AG09309 (cell line): ENCODE results near the gene RPRD1A.

ENCODE experiments used
- DNase-seq: peaks from one replicate; pipeline ENCODE4 v3.0.0-alpha.2; 2010; ENCODE audit warnings: low read depth
- H3K4me3 ChIP-seq: 2 replicates; pipeline ENCODE4 v1.5.1; 2011; ENCODE audit warnings: mild to moderate bottlenecking, low read depth, low read length, moderate library complexity; ENCODE audit not compliant: control insufficient read depth
- TF ChIP-seq, protein P1 (sequence below): IDR thresholded peaks from 2 replicates; pipeline ENCODE4 v1.5.1; 2011; ENCODE audit warnings: mild to moderate bottlenecking, low read depth, low read length, inconsistent platforms; ENCODE audit not compliant: insufficient read depth, control insufficient read depth; ENCODE audit errors: missing control alignments

Gene RPRD1A

DNA sequence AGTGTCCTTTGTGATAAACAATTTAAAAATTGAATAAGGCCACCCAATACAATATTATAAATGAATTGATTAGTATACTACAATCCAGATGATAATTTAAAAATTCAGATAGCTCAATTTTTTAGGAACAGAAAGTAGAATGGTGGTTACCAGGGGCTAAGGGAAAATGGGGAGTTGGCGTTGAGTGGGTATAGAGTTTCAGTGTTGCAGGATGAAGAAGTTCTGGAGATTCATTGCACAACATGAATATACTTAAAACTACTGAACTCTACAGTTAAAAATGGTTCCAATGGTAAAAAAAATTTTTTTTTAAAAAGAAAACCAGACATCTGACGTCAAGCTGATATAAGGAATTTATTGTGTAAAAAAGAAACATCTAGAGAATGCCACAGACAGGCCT is 40.8 kb upstream of the RPRD1A start:
- TF ChIP-seq, protein P1, sequence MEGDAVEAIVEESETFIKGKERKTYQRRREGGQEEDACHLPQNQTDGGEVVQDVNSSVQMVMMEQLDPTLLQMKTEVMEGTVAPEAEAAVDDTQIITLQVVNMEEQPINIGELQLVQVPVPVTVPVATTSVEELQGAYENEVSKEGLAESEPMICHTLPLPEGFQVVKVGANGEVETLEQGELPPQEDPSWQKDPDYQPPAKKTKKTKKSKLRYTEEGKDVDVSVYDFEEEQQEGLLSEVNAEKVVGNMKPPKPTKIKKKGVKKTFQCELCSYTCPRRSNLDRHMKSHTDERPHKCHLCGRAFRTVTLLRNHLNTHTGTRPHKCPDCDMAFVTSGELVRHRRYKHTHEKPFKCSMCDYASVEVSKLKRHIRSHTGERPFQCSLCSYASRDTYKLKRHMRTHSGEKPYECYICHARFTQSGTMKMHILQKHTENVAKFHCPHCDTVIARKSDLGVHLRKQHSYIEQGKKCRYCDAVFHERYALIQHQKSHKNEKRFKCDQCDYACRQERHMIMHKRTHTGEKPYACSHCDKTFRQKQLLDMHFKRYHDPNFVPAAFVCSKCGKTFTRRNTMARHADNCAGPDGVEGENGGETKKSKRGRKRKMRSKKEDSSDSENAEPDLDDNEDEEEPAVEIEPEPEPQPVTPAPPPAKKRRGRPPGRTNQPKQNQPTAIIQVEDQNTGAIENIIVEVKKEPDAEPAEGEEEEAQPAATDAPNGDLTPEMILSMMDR: no peak
- no peak for DNase-seq
- no peak overlapping the region for H3K4me3 ChIP-seq

DNA sequence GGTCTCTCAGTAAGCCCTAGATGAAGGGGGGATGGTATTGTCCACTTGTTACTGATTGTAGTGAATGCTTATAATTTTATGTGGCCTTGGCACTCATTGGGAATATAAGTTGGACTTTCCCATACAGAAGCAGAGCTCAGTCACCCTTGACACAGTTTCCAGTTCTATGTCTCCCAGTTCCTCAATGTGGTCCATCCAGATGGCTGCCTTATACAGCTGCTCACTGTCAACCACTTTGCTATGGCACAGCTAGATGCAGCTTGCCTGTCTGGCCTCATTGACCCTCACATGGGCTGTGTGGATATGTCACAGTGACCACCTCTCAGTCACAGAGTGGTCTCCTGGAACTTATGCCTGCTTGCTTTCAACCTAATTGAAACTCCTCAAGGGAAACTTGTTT is 40.1 kb upstream of the RPRD1A start:
- TF ChIP-seq, protein P1: no peak
- DNase-seq: no peak
- no peak overlapping the region for H3K4me3 ChIP-seq

DNA sequence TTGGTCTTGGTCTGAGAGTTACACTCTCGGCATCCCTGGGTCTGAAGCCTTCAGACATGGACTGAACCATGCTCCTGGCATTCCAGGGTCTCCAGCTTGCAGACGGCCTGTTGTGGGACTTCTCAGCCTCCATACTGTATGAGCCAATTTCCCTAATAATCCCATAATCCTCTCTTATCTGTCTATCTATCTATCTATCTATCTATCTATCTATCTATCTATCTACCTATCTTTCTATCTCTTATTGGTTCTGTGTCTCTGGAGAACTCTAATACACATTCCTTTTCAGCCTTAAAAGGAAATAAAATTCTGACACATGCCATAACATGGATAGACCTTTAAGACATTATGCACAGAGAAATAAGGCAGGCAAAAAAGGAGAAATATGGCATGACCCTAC is 37.4 kb upstream of the RPRD1A start:
- H3K4me3 ChIP-seq: no peak overlapping the region
- DNase-seq: no peak
- TF ChIP-seq, protein P1: no peak

DNA sequence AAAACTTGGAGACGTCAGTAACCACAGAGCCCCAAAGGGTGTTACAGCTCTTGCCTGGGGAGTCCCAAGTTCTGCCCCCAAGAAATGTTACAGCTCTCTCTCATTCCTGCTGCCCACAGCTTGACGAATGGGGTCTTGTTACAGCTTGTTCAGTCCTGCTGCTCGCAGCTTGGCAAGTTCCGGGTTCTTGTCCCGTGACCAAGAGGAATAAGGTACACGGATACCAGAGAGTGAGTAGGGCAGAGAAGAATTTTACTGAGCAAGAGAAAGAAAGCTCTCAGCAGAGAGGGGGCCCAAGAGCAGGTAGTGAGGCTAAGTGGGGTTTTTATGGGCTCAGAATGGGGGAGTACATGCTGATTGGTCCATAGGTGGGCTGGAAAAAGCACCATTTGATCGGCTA is 34.6 kb upstream of the RPRD1A start:
- TF ChIP-seq, protein P1: no peak
- no peak for DNase-seq
- H3K4me3 ChIP-seq: no peak overlapping the region

DNA sequence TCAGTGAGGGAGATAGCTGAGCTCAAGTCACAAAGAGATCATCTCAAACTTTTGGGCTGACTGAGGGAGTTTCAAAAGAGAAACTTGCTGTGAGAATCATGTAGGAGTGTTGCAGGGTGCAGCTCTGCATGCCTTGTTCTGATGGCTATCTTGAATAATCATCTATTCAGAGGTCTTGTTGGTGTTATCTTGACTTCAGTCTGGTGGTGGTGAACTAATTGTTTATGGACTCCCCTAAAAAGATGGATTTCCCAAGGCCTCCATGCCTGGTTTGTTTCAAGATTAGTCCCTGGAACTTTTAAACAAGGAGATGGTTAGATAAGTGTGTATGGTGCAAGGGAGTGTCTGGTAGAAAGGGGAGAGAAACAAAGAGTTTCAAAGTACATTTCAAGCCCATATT is 32.0 kb upstream of the RPRD1A start:
- no peak overlapping the region for H3K4me3 ChIP-seq
- DNase-seq: no peak
- TF ChIP-seq, protein P1: no peak

DNA sequence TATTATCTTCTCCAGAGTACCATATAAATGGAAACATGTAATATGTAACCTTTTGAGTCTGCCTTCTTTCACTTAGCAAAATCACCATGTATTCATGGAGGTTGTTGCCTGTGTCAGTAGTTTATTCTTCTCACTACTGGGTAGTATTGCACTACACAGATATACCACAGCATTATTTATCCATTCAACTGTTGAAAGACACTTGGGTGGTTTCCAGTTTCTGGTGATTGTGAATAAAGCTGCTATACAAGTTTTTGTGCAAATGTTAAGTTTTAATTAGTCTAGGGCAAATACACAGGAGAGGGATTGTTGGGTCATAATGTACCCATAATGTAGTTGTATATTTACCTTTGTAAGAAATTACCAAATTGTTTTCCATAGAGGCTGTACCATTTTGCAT is 29.6 kb upstream of the RPRD1A start:
- no peak overlapping the region for H3K4me3 ChIP-seq
- no peak for DNase-seq
- TF ChIP-seq, protein P1: no peak

DNA sequence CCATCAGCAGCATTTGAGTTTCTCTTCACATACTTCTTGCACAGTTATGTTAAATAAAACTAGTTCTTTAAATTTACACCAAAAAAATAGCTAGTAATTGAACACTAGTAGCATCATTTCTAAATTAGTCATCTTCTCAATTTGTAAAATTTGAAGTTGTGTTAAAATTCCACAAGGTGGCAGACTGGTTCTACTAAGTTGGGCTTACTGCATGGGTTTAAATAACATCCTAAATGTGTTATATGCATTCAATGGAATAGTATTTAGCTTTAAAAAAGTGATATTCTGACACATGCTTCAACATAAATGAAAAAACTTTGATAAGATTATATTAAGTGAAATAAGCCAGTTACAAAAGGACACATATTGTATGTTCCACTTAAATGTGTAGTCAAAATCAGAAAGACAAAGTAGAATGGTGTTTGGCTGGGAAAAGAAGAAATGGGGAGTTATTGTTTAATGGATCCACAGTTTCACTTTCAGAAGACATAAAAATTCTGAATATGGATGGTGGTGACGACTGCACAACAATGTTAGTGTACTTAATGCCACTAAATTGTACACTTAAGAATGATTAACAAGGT is 28.7 kb upstream of the RPRD1A start:
- no peak overlapping the region for H3K4me3 ChIP-seq
- peak; percentile 58 for DNase-seq
- TF ChIP-seq, protein P1: peak; percentile 46
